AG10803 (cell line): ENCODE measurements around the gene CD79A.

Experiments
- DNase-seq: peaks from one replicate; pipeline ENCODE4 v3.0.0; 2010; ENCODE audit warnings: low read depth
- H3K4me3 ChIP-seq: 2 replicates; pipeline ENCODE4 v1.5.1; 2011; ENCODE audit warnings: mild to moderate bottlenecking, low read length, control low read depth
- CTCF ChIP-seq: conservative IDR thresholded peaks from 2 replicates; pipeline ENCODE4 v1.5.1; 2011; ENCODE audit warnings: mild to moderate bottlenecking, low read length, control low read depth, inconsistent platforms

The CD79A gene

GRCh38 chr19:41901707-41902360, 24.8 kb downstream of the CD79A start:
- no peak overlapping the region for H3K4me3 ChIP-seq
- no peak for TF ChIP-seq CTCF
- DNase-seq = no peak

GRCh38 chr19:41902594-41902993, 25.5 kb downstream of the CD79A start:
- DNase-seq = no peak
- H3K4me3 ChIP-seq = no peak overlapping the region
- TF ChIP-seq CTCF = no peak

- no peak overlapping the region for H3K4me3 ChIP-seq
- no peak for TF ChIP-seq CTCF
- DNase-seq = no peak
These were observed 26.3 kb downstream of the CD79A start for GRCh38 chr19:41903193-41903953.

GRCh38 chr19:41904118-41904870, 27.2 kb downstream of the CD79A start:
- no peak for DNase-seq
- no peak for TF ChIP-seq CTCF
- H3K4me3 ChIP-seq = no peak overlapping the region

GRCh38 chr19:41905273-41906002, 28.4 kb downstream of the CD79A start:
- no peak for TF ChIP-seq CTCF
- H3K4me3 ChIP-seq = no peak overlapping the region
- no peak for DNase-seq

- no peak for TF ChIP-seq CTCF
- DNase-seq = no peak
- no peak overlapping the region for H3K4me3 ChIP-seq
These were observed 29.2 kb downstream of the CD79A start for GRCh38 chr19:41906271-41906670.
